ENCODE results near the gene MARCO. TPM values are rescaled to one million over a fixed set of nuclear protein-coding genes. Genes with fewer than 3 reads are reported as not detected.

MARCO gene
- total and polyA plus RNA-seq, 2 experiments from 2014 or later = not detected

GRCh38 chr2:118913803-118914645 lies 28.0 kb upstream of the MARCO start (continued):
- no peak for TF ChIP-seq ZNF462 (CRISPR knock-in tag; IDR thresholded peaks at IDR 0.05)
- no peak for TF ChIP-seq CREB1 (CRISPR knock-in tag; IDR thresholded peaks at IDR 0.05; ENCODE audit: low read depth)
- TF ChIP-seq EZH2 (IDR thresholded peaks at IDR 0.05; ENCODE audit: low read depth, unreplicated experiment) = no peak
- TF ChIP-seq ZNF331 (CRISPR knock-in tag; IDR thresholded peaks at IDR 0.05; ENCODE audit: low read depth) = no peak
- no peak for TF ChIP-seq NANOG (IDR thresholded peaks at IDR 0.05; ENCODE audit: borderline replicate concordance)
- no peak for TF ChIP-seq EZH2phosphoT487 (IDR thresholded peaks at IDR 0.05; ENCODE audit: unreplicated experiment)
- TF ChIP-seq CTCF (conservative IDR thresholded peaks at IDR 0.05; ENCODE audit: low read depth in 2 of 2) = no peak
- TF ChIP-seq JUNB (IDR thresholded peaks at IDR 0.05; ENCODE audit: unreplicated experiment) = no peak
